CD4-positive, alpha-beta T cell treated with Interferon gamma for 1 hour (primary cell): ENCODE data around the gene ZBTB7B.
"Not testable (repeated sequence)": the region's sequence is repeated elsewhere in the genome, so short reads cannot be mapped to it uniquely, and the experiment has no call there.

ENCODE experiments used
- DNase-seq: peaks from one replicate; pipeline ENCODE4 v3.0.0-alpha.2; 2020

The ZBTB7B gene

DNA sequence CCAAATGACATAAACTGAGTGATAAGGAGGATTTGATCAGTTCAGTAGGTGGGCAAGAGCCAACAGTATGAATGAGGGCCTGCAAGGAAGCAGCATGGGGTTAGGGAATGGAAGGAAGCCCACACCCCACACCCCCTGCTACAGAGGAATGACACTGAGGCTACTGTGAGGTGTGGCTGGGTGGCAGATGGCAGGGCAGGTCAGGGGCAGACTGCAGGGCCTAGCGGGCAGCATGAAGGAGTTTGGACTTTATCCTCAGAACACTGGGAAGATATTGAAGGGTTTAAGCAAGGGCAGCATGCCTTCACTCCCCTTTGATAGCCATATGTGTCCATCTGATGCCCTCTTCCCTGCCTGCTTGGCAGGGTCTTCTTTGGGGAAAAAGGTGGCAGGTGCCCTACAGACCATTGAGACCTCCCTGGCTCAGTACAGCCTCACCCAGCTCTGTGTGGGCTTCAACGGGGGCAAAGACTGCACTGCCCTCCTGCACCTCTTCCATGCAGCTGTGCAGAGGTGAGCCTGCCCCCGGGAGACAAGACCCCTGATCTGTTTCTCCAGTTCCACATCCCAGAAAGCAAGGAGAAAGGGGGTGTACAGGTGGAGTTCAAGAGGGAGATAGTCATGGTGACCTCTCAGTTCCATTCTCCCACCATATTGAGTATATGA lies 13.3 kb upstream of the ZBTB7B start:
- DNase-seq, result no peak

DNA sequence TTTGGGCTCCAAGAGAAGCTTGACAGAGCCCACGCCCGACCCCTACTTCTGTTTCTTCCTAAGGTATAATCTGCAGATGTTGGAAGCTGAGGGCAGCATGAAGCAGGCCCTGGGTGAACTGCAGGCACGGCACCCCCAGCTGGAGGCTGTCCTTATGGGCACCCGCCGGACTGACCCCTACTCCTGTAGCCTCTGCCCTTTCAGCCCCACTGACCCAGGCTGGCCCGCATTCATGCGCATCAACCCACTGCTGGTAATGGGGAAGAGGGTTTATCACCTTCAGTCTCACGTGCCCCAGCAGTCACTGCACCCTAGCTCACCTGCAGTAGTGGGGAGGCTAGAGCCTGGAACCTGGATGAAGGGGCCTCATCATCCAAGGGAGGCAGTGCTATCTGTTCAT lies 12.3 kb upstream of the ZBTB7B start:
- DNase-seq, result no peak

DNA sequence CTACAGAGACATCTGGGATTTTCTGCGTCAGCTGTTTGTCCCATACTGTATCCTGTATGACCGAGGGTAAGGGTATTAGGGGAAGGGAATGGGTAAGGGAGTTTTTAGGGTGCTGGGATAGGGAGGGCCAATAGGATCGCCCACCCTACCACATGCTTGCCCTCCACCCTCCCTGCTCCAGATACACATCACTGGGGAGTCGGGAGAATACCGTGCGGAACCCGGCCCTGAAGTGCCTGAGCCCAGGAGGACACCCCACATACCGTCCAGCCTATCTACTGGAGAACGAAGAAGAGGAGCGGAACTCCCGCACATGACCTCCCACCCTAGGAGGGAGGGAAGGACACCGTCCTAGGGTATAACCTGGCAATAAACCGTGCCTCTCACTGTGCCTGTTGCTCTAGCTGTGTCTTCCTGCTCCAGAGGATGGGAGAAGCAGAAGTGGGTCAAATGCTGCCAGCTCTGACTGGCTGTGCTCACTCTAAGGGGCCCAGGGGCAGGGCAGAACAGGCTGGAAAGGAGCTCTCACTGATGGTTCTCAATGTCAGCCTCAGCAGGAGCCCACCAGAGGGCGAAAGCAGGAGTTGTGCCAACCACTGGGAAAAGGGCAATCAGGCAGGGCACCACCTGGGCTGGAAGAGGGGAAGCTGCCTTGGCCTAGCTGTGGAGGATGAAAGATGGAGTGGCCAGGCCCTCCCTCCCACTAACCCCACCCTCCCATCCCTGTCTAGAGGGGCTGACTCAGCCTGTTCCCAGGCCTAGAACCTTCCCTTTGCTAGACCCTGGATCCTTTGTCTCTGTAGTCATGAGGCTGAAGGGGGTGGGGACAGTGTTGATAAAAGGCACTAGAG lies 9.7 kb upstream of the ZBTB7B start:
- DNase-seq, result no peak

DNA sequence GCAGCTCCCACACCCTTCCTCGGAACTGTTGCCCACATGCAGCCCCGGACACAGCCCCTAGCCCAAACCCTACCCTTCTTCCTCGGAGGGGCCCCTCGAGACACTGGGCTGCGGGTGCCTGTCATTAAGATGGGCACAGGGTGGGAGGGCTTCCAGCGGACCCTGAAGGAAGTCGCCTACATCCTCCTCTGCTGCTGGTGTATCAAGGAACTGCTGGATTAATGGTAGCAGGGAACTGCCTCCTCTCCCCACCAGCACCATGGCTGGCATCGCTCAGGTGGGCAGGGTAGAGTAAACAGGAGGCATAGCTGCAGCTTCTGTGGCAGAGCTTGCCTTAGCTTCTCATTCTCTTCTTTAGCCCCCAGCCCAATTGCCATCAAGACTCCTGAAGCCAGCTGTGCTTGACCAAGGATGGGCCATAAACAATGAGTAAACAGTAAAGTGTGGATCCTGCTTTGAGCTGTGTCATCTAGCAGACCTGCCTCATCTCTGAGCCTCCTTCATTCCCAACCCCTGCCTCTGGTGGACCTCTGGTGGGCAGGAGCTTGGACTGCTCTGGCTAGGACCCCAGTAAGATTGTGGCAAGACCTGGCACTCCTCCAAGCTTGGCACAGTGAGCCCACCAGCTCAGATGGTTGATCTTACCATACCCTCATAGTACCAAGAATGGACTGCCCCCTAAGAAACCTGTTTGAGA lies 8.9 kb upstream of the ZBTB7B start, which contains the start of gene LENEP:
Gene LENEP (plus strand): TSS at position 15 of the 697 bp plus-strand sequence. CDS start 22 bp downstream, at position 37.
- no peak for DNase-seq

DNA sequence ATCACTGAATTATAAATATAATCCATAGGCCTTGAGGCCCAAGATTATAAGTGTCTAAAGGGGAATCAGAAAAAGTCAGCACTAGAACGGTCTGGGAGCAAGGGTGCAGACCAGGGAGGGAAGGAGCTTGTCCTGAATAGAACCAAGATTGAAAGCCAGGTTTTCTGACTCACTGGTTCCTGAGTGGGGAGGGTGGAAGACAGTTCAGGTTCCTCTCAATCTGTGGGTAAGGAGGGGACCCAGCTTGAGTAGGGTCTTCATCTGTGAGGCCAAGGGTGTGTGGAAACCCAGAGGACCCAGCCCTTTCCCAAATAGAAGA lies 8.4 kb upstream of the ZBTB7B start:
- no peak for DNase-seq

DNA sequence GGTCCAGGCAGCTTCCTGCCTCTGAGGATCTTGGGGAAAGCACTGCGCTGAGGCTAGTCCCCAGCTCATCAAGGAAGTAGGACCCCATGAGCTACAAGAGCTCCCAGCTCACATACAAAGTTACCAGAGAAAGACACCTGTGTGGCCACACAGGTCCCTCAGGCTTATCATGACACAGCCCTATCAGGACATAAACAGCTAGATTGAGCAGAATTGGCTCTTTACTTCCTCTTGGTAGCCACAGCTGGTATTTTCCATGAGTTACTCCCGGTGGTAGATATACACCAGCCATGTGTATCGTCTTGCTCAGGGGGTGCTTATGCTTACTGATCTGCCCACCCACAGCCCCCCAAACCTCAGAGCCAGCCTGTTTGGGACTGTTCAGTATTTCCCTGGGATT lies 8.0 kb upstream of the ZBTB7B start:
- DNase-seq, result no peak

DNA sequence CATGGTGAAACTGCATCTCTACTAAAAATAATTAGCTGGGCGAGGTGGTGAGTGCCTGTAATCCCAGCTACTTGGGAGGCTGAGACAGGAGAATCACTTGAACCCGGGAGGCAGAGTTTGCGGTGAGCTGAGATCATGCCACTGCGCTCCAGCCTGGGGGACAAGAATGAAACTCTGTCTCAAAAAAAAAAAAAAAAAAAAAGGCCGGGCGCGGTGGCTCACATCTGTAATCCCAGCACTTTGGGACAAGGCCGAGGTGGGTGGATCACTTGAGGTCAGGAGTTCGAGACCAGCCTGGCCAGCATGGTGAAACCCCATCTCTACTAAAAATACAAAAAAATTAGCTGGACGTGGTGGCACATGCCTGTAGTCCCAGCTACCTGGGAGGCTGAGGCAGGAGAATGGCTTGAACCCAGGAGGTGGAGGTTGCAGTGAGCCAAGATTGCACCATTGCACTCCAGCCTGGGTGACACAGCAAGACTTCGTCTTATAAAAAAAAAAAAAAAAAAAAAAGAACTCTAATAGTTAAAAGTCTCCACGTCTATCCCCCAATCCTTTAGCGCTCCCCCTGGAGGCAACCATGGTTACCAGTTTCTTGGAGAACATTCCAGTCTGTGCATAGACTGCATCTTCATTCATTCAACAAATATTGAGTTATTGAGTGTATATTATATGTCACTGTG lies 7.2 kb upstream of the ZBTB7B start:
- DNase-seq, result not testable (repeated sequence)

DNA sequence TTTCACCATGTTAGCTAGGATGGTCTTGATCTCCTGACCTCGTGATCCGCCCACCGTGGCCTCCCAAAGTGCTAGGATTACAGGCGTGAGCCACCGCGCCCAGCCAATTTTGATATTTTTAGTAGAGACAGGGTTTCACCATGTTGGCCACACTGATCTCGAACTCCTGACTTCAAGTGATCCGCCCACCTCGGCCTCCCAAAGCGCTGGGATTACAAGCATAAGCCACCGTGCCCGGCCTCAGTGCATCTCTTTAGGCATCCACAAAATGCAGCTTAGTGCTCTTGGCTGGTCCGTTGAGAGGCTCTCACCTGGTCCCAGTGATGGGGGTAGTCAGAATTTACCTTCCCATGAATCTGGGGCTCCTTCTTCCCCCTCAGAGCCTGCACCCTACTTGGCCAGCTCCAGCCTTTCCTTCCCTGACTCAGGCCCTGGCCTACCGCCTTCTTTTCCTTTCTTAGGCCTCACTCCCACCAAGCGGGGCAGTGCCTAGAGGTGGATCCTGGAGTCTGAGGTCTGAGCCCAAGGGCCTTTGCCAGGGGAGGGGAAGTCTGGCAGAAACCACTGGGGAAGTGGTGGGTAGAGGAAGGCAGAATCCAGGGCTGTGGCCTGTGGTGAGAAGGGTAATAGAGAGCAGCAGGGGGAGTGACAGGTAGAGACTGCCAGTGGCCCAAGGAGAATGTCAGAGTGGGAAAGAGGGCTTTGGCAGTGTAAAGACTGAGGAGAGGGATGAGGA lies 5.5 kb upstream of the ZBTB7B start:
- no peak for DNase-seq

DNA sequence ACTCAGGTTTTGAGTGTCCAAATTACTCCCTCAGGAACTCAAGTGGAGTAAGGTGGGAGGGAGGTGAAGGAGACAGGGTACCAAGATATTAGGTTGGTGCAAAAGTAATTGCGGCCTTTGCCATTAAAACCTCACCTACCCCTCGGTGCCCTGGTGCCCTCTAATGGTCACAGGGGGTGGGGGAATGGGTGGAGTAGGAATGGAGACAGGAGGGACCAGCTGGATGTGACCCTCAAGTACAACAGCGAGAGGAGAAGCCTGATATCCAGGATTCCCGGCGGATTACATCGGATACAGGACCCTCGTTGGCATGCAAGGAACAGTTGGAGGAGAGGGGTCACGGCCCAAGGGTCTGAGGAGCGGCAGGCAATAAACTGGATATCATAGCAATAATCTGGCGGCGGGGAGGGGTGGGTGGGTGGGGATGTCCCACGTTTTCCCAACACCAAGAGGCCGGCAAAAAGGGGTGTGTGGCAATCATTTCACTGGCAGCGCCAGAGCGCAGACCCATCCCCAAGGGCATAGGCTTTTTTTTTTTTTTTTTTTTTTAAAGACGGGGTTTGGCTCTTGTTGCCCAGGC lies 4.3 kb upstream of the ZBTB7B start:
- DNase-seq, result no peak

DNA sequence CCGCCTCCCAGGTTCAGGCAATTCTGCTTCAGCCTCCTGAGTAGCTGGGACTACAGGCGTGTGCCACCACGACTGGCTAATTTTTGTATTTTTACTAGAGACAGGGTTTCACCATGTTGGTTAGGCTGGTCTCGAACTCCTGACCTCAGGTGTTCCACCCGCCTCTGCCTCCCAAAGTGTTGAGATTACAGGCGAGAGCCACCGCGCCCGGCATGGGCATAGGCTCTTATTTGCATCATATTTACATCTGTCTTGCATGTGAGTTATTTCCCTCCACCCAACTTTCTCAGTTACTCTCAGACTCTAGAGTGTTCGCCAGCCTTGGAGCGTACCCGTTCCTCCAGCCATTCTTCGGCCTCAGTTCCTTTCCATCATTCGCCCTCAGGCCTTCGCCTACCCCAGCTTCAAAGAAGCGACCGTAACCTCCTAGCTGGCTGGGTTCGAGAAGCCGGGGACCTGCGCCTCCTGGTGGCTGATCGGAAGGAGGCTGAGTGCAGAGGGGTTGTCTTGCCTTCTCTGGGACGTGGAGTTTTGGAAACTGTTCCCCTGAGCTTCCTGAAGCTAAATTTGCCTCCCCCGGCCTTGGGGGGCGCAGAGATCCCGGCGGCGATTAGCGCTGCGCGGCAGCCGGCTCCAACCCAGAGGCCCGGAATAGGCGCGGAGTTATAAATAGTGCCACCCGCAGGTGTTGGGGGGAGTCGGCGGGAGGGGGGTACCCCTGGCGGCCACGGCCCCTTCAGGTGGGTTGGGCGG lies 3.6 kb upstream of the ZBTB7B start:
- DNase-seq, result peak; percentile 72

DNA sequence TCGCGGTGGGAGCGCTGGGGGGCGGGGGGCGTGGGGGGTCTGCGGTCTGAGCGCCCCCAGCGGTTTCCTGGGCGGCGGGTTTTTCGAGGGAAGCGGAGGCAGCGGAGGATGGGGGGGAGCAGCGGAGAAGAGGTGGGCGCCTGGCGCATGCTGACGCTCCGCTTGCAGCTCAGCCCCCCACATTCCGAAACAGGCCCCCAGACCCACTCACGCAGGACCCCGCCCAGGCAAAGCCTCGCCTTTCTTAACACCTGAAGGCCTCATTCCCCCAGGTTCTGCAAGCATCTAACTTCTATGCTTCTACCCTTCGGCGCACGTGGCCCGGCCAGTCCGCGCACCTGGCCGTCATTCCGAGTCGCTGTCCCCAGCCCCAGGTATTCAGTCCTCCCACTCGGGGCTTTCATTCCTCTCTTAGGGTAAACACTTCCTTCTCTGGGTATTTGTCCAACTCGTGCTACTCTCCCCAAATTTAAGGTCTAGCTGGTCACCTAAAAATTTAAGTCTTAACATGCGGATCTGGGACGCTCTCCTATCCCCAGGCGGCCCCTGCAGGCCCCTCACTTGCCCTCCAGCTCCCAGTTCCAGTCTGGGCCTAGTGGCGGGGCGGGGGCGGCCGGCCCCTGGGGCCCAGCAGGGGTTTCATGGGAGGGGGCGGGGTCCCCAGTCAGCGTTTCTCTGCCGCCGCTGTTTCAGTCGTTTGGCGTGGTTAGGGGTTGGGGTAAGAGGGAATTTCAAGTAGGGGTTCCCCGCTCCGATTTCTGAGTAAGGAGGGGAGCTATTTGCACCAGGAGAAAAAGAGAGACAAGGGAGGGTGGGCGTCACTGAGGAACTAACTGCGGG lies 2.8 kb upstream of the ZBTB7B start:
- DNase-seq, result no peak

DNA sequence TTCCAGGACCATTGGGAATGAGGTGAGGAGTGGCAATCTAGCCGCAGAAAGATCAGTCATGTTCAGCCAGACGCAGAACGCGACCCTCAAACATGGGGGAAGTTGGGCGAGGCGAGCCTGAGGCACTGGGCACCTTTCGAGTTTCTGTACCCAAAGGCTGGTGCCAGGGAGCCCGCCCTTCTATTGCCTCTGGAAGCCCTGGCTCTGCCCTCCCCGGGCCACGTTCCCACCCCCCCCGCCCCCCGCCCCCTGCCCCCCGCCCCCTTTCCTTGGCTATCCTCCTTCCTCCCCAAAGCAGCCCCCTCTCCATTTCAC lies 2.2 kb upstream of the ZBTB7B start:
- no peak for DNase-seq

DNA sequence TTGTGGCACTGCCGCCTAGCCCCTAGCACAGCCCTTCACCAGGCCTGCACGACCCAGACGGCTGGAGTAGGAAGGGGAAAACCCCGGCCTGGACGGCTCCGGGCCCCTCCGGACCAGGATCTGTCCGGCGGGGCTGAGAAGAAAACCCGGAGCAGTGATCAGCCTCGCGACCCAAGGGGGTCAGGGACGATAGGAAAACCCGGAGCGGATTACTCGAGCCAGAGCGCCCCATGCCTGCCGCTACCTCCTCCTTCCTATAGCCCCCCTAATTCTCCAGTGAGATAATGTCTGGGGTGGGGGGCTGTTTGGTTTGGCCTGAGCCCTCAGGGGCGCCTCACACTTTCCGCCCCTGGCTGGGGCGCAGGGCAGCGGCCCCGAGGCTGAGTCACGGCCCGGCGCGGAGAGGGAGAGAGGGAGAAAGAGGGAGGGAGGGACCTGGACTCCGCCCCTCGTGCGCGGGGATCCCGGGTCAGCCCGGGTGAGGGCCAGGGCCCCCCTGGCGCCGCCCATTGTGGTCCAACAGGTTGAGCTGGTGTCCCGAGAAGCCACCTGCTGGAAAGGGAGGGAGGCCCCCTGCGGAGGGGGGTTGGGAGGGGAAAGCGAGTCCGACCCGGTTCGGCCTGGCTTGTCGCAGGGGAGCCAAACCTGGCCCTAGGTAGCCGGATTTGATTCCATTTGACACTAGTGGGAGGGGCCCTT lies 1.7 kb upstream of the ZBTB7B start:
- DNase-seq, result peak; percentile 76

DNA sequence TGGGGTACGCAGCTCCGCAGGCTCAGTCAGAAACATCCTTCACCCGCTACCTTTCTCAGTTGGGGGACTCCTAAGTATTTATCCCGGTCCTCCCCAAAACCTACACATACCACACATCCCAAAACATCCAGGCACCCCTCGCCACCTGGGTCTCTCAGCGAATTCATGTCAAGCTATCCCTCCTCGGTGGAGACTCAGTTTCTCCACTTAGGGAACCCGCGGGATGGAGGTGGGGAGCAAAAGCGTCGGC lies 1.3 kb upstream of the ZBTB7B start:
- no peak for DNase-seq

DNA sequence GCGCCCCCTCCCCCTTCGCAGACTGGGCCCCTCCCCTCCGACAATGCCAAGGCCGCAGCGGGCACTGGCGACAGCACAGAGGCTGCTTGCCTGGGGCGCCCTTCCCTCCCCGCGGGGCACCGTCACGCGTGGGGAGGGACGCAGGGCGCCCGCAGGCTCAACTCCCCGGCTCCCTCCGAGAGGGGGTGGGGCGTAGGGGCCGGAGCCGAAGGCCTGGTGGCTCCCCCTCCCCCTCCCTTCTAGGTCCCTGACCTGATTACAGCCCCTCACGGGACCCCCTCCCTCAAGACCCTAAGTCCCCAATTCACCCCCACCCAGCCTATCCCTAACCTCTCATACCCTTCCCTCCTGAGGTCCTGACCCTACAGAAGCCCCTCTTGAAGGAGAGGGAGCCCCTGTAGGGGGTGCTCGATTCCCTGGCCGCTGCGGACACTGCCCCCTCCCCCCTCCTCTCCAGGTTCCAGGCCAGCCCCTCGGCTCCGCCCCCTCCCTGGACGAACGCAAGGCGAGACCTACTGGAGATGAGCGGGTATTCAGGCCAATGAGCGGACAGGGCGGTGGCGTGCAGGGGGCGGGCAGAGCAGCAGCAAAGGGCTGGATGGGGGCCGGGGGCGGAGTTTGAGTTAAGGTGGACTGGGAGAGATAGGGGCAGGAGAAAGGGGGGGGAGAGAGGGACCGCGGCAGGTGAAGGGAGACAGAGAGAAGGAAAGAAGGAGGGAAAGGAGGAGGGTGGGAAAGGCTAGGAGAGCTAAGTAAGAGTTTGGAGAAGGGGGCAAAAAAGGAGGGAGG lies 733 bp upstream of the ZBTB7B start:
- DNase-seq, result peak; percentile 97

DNA sequence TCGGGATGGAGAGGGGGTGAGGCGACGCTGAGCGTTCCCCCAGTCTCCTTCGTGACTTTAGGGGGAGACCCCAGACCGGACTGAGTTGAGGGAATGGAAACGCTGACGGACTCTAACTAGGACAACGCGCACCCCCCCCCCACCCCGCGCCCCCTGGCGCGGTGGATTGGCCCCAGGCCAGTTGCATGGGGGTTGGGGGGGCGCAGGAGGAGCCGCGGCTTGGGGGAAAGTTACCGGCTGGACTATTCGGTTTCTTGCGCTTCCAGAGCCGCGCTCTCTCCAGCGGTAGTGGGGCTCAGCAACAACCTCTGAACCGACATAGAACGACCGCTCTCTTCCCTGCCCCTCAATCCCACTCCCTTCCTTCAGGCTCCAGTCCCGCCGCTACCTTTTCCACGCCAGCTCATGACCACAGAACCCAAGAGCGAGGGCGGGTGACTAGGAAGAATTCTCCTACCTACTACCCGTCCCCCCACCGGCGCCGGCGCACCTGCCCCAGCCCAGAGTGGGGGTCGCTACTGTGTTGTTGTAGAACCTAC lies 694 bp downstream of the ZBTB7B start:
- DNase-seq, result no peak

DNA sequence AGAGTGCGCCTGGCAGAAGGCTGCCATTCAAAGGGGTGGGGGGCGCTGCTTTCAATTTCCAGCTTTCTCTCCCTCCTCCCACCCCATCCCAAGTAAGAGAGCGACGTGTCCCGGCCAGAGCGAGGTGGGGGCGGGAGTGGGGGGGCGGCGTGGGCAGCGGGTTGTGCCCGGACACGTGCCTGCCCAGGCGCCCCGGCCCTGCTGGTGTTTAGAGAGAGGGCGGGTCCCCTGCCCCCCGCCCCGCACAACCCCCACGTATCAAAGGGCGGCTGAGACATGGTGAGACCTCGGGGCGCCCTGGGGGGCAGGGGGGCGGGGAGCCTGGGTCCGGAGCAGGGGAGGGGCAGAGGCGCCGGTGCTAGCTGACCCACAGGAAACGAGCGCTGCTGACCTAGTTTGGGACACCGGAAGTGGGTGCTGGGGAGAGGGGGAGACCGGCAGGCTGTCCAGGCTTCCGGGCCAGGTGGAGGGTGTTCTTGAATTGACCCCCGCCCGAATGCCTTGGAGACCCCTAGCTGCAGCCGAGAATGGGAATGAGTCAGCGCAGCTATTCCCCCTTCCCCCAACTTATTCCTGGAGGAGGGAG lies 1.3 kb downstream of the ZBTB7B start:
- DNase-seq, result no peak

DNA sequence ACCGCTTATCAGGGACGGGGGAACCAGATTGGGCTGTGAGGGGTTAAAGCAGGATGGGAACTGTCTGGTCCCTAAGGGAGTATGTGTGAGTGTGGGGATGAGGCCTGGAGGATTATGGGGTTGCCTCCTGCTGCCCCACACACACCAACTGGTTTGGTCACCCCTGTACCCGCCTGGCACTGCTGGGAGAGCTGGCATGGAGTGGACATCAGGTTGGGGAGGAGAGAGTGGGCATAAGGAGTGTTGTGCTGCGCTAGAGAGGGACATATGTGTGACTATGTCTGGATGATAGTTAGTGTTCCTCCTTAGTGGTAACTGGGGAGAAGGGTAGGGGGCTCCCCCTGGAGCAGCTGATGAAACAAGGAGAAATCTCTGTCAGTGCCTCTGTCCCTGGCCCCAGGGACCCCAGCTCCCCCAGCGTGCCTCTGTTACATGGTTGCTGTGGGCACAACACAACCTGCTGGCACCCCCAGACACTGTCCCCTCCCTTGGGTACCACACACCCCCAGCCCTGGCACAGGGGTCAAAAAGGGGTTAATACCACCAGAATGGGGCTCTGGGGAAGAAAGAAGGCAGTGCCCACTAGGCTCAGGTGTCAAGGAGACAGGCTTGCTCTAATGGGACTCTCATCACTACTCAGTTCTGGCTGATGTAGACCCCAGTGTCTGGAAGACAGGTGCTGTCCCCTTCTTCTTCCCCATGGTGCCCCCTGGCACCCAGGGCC lies 1.9 kb downstream of the ZBTB7B start:
- no peak for DNase-seq
